Keratinocyte (primary cell): Measurements from ENCODE around the gene ETV3. TPM values are rescaled to one million over a fixed set of nuclear protein-coding genes. Genes with fewer than 3 reads are reported as not detected.

Source experiments
- DNase-seq: peaks from one replicate; pipeline ENCODE4 v3.0.0-alpha.2; 2011; ENCODE audit warnings: low read depth, missing footprints, low spot score
- FAIRE-seq: peaks from 2 replicates; lab custom pipeline; 2011; peaks lifted over from hg19 to GRCh38; lab: Jason Lieb, UNC
- H2AFZ ChIP-seq: 2 replicates; pipeline ENCODE4 v1.6.0; 2012; ENCODE audit warnings: low read length, control low read depth, inconsistent platforms; ENCODE audit not compliant: control insufficient read depth
- H3K27ac ChIP-seq: 2 replicates; pipeline ENCODE4 v1.5.1; 2011; ENCODE audit warnings: low read length; ENCODE audit not compliant: control insufficient read depth, insufficient read depth
- H3K27me3 ChIP-seq: 3 replicates; pipeline ENCODE4 v1.6.0; 2011; ENCODE audit warnings: low read length; ENCODE audit not compliant: control insufficient read depth, insufficient read depth; ENCODE audit errors: extremely low read depth
- H3K36me3 ChIP-seq, 2 experiments: 2 replicates in 1 of 2; 3 replicates in 1 of 2; pipeline ENCODE4 v1.5.1; 2011; ENCODE audit warnings: low read length in 2 of 2, mild to moderate bottlenecking in 1 of 2; ENCODE audit not compliant: control insufficient read depth in 2 of 2, insufficient read depth in 2 of 2; ENCODE audit errors: extremely low read depth in 1 of 2
- H3K4me1 ChIP-seq: 3 replicates; pipeline ENCODE4 v1.5.1; 2011; ENCODE audit warnings: low read length; ENCODE audit not compliant: control insufficient read depth, insufficient read depth; ENCODE audit errors: extremely low read depth
- H3K4me2 ChIP-seq: 3 replicates; pipeline ENCODE4 v1.6.0; 2011; ENCODE audit warnings: low read depth, low read length; ENCODE audit not compliant: control insufficient read depth, insufficient read depth; ENCODE audit errors: extremely low read depth
- H3K4me3 ChIP-seq, 3 experiments: fragments of 200-600 bp in 1 of 3; sonication (generic) in 1 of 3; 2 replicates in 2 of 3; 3 replicates in 1 of 3; pipeline ENCODE4 v1.5.1; 2011 to 2016; ENCODE audit warnings: low read length in 3 of 3, mild to moderate bottlenecking in 3 of 3, control low read depth in 2 of 3, inconsistent platforms in 1 of 3, low read depth in 1 of 3, mixed read lengths in 1 of 3, mixed run types in 1 of 3, moderate library complexity in 1 of 3; ENCODE audit not compliant: control insufficient read depth in 2 of 3, insufficient read depth in 2 of 3; ENCODE audit errors: extremely low read depth in 1 of 3
- H3K79me2 ChIP-seq: 2 replicates; pipeline ENCODE4 v1.6.0; 2012; ENCODE audit warnings: low read length; ENCODE audit not compliant: control insufficient read depth, insufficient read depth
- H3K9ac ChIP-seq: 3 replicates; pipeline ENCODE4 v1.6.0; 2011; ENCODE audit warnings: low read length; ENCODE audit not compliant: control insufficient read depth, insufficient read depth; ENCODE audit errors: extremely low read depth
- H3K9me1 ChIP-seq: 3 replicates; pipeline ENCODE4 v1.6.0; 2011; ENCODE audit warnings: low read length; ENCODE audit not compliant: control insufficient read depth, insufficient read depth; ENCODE audit errors: extremely low read depth
- H3K9me3 ChIP-seq: 2 replicates; pipeline ENCODE4 v1.5.1; 2012; ENCODE audit warnings: low read depth, low read length; ENCODE audit not compliant: control insufficient read depth
- H4K20me1 ChIP-seq: 3 replicates; pipeline ENCODE4 v1.6.0; 2011; ENCODE audit warnings: low read length; ENCODE audit not compliant: control insufficient read depth, insufficient read depth; ENCODE audit errors: extremely low read depth
- EZH2 ChIP-seq: IDR thresholded peaks from one replicate; pipeline ENCODE4 v1.6.1; 2012; ENCODE audit warnings: inconsistent platforms, mild to moderate bottlenecking, low read length, moderate library complexity
- dilution Hi-C: fragments of 300-500 bp; cut with MboI; formaldehyde crosslinking; loops from one replicate; pipeline ENCODE4 v1.7.0; 2020; ENCODE audit warnings: low sequenced_read_pairs; ENCODE audit not compliant: extremely low pct_ligation_motif_present
- polyA plus RNA-seq, 5 experiments: library from polyadenylated mRNA; depleted of rRNA in 3 of 5; stranded (reverse) in 3 of 5; stranded (forward) in 1 of 5; unstranded in 1 of 5; fragments of >200 nt; gene quantifications; 1 replicate in 1 of 5; 2 replicates in 3 of 5; 3 replicates in 1 of 5; pipeline versions ENCODE4 v1.2.1 to v1.2.3, GENCODE V29; 2011 to 2012; ENCODE audit warnings: missing spikeins in 2 of 5, low read depth in 1 of 5, low replicate concordance in 1 of 5
- TF ChIP-seq, protein P1 (sequence below), 3 experiments: IDR thresholded peaks in 1 of 3; conservative IDR thresholded peaks in 1 of 3; optimal IDR thresholded peaks in 1 of 3; 2 replicates in 2 of 3; 3 replicates in 1 of 3; pipeline versions ENCODE3 to v1.5.1; 2011; ENCODE audit warnings: low read length in 3 of 3, mild to moderate bottlenecking in 3 of 3, moderate library complexity in 2 of 3, control low read depth in 1 of 3, inconsistent platforms in 1 of 3; ENCODE audit not compliant: insufficient read depth in 2 of 3; ENCODE audit errors: extremely low read depth in 1 of 3

ETV3 gene
- polyA plus RNA-seq, 1 donor (not counting 4 experiments of a cell fraction or from before 2014, with no cell fraction given), result 22.3 TPM

DNA sequence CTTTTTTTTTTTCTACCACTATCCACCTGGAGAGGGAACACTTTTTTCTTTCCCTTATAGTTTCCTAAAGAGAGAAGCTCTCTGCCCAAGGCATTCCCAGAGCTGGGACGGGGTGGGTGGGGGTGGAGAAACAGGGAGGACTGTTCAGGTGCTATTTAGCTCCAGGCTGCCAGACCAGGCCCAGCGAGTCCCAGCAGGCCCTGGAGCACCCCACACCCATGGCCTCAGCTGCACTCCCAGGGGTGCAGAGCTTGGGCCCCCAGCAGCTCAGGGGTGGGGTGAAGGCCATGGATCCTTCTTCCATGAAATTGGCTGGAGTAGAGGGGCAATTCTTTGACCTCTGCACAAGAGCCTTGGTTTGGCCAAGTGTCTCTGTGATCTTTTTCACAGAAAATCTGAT, 42.6 kb downstream of the ETV3 start:
- no peak overlapping the region for H3K9ac ChIP-seq
- dilution Hi-C loops, result no loop called here
- TF ChIP-seq, protein P1, sequence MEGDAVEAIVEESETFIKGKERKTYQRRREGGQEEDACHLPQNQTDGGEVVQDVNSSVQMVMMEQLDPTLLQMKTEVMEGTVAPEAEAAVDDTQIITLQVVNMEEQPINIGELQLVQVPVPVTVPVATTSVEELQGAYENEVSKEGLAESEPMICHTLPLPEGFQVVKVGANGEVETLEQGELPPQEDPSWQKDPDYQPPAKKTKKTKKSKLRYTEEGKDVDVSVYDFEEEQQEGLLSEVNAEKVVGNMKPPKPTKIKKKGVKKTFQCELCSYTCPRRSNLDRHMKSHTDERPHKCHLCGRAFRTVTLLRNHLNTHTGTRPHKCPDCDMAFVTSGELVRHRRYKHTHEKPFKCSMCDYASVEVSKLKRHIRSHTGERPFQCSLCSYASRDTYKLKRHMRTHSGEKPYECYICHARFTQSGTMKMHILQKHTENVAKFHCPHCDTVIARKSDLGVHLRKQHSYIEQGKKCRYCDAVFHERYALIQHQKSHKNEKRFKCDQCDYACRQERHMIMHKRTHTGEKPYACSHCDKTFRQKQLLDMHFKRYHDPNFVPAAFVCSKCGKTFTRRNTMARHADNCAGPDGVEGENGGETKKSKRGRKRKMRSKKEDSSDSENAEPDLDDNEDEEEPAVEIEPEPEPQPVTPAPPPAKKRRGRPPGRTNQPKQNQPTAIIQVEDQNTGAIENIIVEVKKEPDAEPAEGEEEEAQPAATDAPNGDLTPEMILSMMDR (optimal IDR thresholded peaks at IDR 0.05 in 1 of 3, IDR thresholded peaks at IDR 0.05 in 1 of 3, conservative IDR thresholded peaks at IDR 0.05 in 1 of 3; ENCODE audit: extremely low read depth in 1 of 3, insufficient read depth in 2 of 3, low read length in 3 of 3), result no peak
- no peak for TF ChIP-seq EZH2
- FAIRE-seq (no peak), DNase-seq (no peak)
- no peaks in the 10 kb centered on the region for H3K27me3 ChIP-seq
- H3K36me3 ChIP-seq, result no peaks in the 10 kb centered on the region
- no peaks in the 10 kb centered on the region for H3K9me3 ChIP-seq
- no peak overlapping the region for H3K4me3 ChIP-seq
- H4K20me1 ChIP-seq, result no peaks in the 10 kb centered on the region
- H2AFZ ChIP-seq, result no peak overlapping the region
- H3K9me1 ChIP-seq, result no peaks in the 10 kb centered on the region
- no peak overlapping the region for H3K4me2 ChIP-seq
- no peaks in the 10 kb centered on the region for H3K4me1 ChIP-seq
- no peak overlapping the region for H3K27ac ChIP-seq
- no peaks in the 10 kb centered on the region for H3K79me2 ChIP-seq

DNA sequence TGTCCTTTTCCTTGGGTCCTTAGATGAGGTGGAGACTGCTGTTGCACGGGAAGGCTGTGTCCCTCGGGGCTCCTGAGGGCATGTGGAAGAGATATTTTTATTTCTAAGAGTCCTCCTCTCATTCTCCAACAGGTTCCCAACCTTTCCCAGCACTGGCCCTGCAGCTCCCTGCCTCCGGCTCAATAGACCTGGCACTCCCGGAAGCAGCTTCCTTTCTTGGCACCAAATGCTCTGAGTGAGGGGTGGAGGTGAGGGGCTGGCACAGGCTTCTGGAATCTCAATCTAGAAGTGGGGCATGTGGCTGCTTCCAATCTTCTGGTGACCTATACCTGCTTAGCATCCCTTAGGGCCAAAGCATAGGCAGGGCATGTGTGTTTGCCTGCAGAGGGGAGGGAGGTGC, 43.1 kb downstream of the ETV3 start:
- Histone ChIP-seq H3K4me1 (peaks cover 3% of the 10 kb centered on the region), H4K20me1 (no peaks in the 10 kb centered on the region), H3K27ac (no peak overlapping the region), H3K9ac (no peak overlapping the region), H2AFZ (no peak overlapping the region), H3K27me3 (no peaks in the 10 kb centered on the region), H3K4me3 (no peak overlapping the region), H3K9me1 (no peaks in the 10 kb centered on the region), H3K36me3 (no peaks in the 10 kb centered on the region), H3K9me3 (no peaks in the 10 kb centered on the region), H3K79me2 (no peaks in the 10 kb centered on the region), H3K4me2 (no peak overlapping the region)
- DNase-seq (no peak), FAIRE-seq (no peak)
- dilution Hi-C loops, result no loop called here
- no peak for TF ChIP-seq EZH2
- TF ChIP-seq, protein P1 (optimal IDR thresholded peaks at IDR 0.05 in 1 of 3, IDR thresholded peaks at IDR 0.05 in 1 of 3, conservative IDR thresholded peaks at IDR 0.05 in 1 of 3; ENCODE audit: extremely low read depth in 1 of 3, insufficient read depth in 2 of 3, low read length in 3 of 3), result no peak
